PC-3 (cell line): ENCODE results near the gene PAX5.

Experiments used
- CTCF ChIP-seq: fragments of 300-600 bp; sonication (generic); conservative IDR thresholded peaks from 2 replicates; pipeline ENCODE4 v1.5.1; 2017; ENCODE audit warnings: antibody characterized with exemption, low read depth, mild to moderate bottlenecking, low read length
- EZH2 ChIP-seq: fragments of 300-600 bp; sonication (generic); IDR thresholded peaks from one replicate; pipeline ENCODE4 v1.6.1; 2017; ENCODE audit warnings: antibody characterized with exemption, mild to moderate bottlenecking, low read length; ENCODE audit not compliant: unreplicated experiment

- no peak for TF ChIP-seq CTCF
- TF ChIP-seq EZH2, result no peak
These were observed 45.2 kb downstream of the PAX5 start for GRCh38 chr9:36988848-36989247.
